ENCODE data around the gene ADM. TPM values are rescaled to one million over a fixed set of nuclear protein-coding genes. Genes with fewer than 3 reads are reported as not detected.

Gene ADM
- total RNA-seq, 2 experiments from 2014 or later = 0.27 to 0.92 TPM

DNA sequence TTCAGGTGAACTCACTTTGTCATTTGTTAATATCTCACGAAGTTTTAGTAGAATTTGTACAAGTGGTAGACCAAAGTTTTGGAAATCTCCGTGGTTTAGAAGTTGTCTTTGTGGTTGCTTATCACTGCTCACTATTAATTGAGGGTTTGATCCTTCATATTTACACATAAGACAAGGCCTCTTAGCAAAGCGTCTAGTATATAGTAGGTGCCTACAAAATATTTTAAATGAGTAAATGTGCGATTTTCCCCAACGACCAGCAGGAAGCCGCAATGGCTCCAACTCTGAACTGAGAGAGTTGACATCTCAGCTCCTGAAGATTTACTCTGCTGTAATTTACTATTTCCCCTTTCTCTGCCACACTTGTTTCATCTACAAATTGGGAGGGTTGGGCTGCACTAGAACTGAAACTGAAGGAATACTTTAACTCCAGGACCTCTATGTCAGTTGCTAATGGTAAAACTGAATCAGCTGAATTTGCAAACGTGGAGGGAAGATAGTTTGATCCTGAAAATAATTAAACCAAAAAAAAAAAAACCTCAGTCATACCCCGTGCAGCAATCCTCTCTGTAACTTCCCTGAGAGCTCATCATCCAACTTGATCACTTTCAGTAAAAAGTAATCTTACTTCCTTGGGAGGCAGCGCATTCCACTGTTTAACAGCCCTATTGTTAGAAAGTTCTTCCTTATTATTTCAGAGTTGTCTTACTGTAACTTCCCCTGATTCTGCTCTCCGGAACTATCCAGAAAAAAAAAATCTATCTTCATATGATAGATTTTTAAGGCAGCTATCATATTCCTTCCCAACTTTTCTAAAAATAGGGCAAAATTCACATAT is 9.6 kb upstream of the ADM start:
- ChIA-PET CTCF (interaction anchor here (0.6 to 4.6 kb wide), 5 partner anchors 9 to 441 kb away, joined by 3 to 22 read pairs (median 6); partner anchors contain the start of gene ADM), POLR2A (no interaction called here)
- Mint-ChIP-seq H3K9me3 (no peaks in the 10 kb centered on the region), H3K27ac (no peak overlapping the region), H3K27me3 (peaks cover 61% of the 10 kb centered on the region), H3K4me3 (peak overlapping the region; percentile 59), H3K36me3 (ENCODE audit: low read depth) (no peaks in the 10 kb centered on the region), H3K4me1 (peaks cover 35% of the 10 kb centered on the region)
- DNase-seq = no peak

DNA sequence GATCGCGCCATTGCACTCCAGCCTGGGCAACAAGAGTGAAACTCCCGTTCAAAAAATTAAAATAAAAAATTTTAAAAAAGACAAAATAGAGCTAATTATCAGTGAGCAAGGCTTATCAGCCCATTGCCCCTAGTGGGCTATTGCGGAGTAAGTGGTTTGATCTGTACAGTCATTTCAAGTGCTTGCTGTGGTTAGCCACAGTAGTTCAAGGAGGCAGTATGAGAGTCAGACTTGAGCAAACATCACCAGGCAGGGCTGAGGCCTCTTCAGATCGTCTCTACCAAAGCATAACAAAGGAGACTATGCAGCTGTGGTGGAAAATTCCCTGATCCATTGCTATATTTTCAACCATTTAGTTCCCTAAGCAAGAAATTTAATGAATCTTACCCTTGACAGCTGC is 6.5 kb upstream of the ADM start:
- peaks cover 31% of the 10 kb centered on the region for H3K4me1 Mint-ChIP-seq
- no peak overlapping the region for H3K27ac Mint-ChIP-seq
- peaks cover 2% of the 10 kb centered on the region for H3K36me3 Mint-ChIP-seq (ENCODE audit: low read depth)
- CTCF ChIA-PET = interaction anchor here (0.8 to 4.6 kb wide), 4 partner anchors 10 to 540 kb away, joined by 3 to 22 read pairs (median 4); no protein-coding TSS in a partner anchor
- no peak overlapping the region for H3K4me3 Mint-ChIP-seq
- POLR2A ChIA-PET = no interaction called here
- DNase-seq = peak; percentile 77
- H3K9me3 Mint-ChIP-seq = no peaks in the 10 kb centered on the region
- peaks cover 66% of the 10 kb centered on the region for H3K27me3 Mint-ChIP-seq

DNA sequence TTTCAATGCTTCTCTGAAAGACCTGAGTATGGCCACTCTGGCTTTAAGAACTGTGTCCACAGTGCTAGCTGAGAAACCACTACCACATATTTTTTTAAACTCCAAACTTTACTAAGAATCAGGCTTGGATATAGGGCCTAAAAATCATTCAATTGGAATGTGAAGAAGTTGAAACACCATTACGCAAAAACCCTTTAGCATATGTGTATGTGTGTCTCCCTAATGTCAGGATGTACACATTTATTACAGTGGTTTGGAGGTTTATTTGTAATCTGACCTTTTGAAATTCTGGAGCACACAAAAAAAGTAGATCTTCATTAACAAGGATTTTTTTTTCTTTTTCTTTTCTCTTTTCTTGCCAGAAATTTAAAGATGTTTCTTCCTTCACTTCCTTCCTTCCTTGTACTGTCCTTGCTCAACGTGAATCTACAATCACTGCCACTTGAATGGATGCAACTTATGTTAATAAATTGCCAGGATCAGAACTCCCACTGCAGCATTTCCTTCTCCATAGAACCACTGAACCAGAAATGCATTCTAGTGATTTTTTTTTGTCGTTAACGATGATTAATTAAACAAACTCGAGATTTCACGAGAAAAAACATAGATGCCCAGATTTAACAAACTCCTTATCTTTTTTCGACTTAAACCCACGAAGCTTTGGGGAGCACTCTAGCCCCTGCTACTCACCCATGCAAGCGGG is 3.1 kb upstream of the ADM start:
- ChIA-PET POLR2A (no interaction called here), CTCF (interaction anchor here (1.0 to 1.6 kb wide), 5 partner anchors 9 to 735 kb away, joined by 3 to 4 read pairs (median 4); no protein-coding TSS in a partner anchor)
- Mint-ChIP-seq H3K4me3 (peak overlapping the region; percentile 89), H3K36me3 (ENCODE audit: low read depth) (peaks cover 2% of the 10 kb centered on the region), H3K4me1 (peaks cover 48% of the 10 kb centered on the region), H3K27me3 (peaks cover 74% of the 10 kb centered on the region), H3K27ac (no peak overlapping the region), H3K9me3 (no peaks in the 10 kb centered on the region)
- no peak for DNase-seq

DNA sequence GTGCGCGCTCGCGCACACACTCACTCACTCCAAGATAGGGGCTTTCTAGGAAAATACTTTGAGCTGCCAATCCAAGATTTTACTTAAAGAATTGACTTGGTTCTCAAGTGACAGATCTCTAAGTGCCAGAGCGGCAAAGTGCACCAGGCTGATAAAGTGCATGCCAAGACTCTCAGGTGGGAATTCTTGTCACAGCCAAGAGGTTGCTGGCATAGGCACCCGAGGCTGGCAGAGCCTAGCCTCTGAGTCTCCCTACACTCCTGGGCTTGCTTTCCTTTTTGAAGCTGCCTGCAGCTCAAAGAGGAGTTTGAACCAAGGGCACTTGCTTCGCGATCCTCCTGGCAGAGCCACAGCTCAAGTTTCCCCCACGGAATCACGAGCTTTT is 2.5 kb upstream of the ADM start:
- Mint-ChIP-seq H3K27me3 (peaks cover 74% of the 10 kb centered on the region), H3K27ac (peak overlapping the region; percentile 73), H3K9me3 (no peaks in the 10 kb centered on the region), H3K36me3 (ENCODE audit: low read depth) (peaks cover 4% of the 10 kb centered on the region), H3K4me1 (peaks cover 52% of the 10 kb centered on the region), H3K4me3 (peak overlapping the region; percentile 89)
- POLR2A ChIA-PET = no interaction called here
- CTCF ChIA-PET = interaction anchor here (1.0 to 1.6 kb wide), 6 partner anchors 9 to 735 kb away, joined by 3 to 4 read pairs (median 4); no protein-coding TSS in a partner anchor
- DNase-seq = no peak

DNA sequence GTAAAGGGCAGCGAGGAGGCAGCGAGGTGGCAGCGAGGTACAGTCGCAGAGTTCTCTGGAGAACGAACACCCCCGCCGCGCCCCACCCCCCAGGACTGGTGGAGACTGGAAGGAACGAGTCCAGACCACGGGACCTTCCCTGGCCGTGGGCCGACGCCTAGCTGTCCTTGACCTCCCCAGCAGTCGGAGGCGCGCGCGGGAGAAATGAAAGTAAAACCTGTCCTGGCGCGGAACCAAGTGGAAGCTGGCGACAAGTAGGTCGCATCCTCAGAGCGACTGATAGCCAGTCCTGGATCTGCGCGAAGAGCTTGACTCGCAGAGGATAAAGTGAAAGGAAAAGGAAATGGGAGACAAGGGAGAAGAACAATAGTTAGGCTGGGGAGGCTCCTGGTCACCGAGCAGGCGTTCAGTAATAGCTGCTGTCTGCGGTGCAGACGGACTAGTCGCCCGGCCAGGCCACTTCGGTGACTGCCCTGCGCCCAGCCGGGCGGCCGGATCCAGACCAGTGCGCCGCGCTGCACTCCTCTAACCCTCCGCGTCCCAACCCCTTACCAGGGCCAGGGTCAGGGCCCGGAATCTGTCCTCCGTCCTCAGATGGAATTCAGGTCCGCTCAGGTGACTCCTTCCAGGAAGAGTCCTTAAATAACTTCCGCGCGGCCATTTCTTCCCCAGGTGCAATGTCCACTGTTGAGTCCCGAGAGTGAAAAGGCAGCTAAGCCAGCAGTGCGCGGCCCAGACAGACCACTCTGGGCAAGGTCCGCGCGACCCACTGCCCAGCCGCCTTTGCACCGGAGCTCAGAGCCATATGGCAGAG is 1.9 kb upstream of the ADM start:
- ChIA-PET CTCF (interaction anchor here (0.5 to 3.5 kb wide), 10 partner anchors 8 to 782 kb away, joined by 3 to 15 read pairs (median 4); no protein-coding TSS in a partner anchor), POLR2A (interaction anchor here (0.6 kb wide), 1 partner anchor 152 kb away, joined by 3 read pairs; the partner anchor contains the start of gene AMPD3)
- Mint-ChIP-seq H3K36me3 (ENCODE audit: low read depth) (peaks cover 4% of the 10 kb centered on the region), H3K4me1 (peaks cover 54% of the 10 kb centered on the region), H3K4me3 (peak overlapping the region; percentile 89), H3K27ac (peak overlapping the region; percentile 73), H3K27me3 (peaks cover 74% of the 10 kb centered on the region), H3K9me3 (no peaks in the 10 kb centered on the region)
- DNase-seq = peak; percentile 78

DNA sequence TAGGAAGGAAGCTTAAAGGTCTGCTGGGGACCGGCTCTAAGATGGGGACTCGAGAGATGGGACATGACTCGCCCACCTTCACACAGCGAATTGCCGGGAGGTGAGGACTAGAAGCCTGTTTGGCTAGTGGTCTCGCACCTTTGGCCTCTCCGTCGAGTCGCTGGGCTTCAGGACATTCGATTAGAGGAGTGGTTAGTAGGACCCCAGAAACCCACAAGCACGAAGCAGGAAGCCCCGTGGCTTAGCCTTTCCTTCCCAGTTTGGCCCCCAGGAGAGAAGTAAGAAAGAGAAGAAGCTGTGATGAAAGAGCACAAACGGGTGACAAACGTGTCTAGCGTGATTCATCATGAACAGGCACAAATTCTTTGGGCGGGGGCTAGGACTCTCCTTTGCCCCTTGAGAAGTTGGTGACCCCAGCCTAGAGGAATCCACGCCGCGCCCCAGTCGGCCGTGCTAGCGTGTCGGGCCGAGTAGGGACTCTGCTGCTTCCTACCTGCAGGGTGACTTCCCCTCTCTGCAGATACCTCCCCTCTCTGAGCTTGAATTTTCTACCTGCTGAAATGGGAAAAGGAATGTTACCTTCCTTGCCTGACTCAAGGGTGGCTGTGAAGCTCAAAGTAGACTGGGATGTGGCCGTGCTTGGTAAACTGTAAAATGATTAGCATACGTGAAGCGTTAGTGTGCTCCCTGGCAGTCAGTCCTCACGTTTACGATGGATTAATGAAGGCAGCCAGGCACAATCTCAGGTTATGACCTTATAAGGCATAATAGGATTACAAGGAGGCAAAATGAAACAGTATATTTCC is 1.1 kb upstream of the ADM start:
- ChIA-PET POLR2A (no interaction called here), CTCF (interaction anchor here (0.8 to 3.5 kb wide), 13 partner anchors 7 to 554 kb away, joined by 3 to 15 read pairs (median 4); no protein-coding TSS in a partner anchor)
- Mint-ChIP-seq H3K4me1 (peaks cover 55% of the 10 kb centered on the region), H3K36me3 (ENCODE audit: low read depth) (peaks cover 4% of the 10 kb centered on the region), H3K4me3 (peak overlapping the region; percentile 89), H3K9me3 (no peaks in the 10 kb centered on the region), H3K27me3 (peaks cover 77% of the 10 kb centered on the region), H3K27ac (peak overlapping the region; percentile 73)
- peak; percentile 11 for DNase-seq

DNA sequence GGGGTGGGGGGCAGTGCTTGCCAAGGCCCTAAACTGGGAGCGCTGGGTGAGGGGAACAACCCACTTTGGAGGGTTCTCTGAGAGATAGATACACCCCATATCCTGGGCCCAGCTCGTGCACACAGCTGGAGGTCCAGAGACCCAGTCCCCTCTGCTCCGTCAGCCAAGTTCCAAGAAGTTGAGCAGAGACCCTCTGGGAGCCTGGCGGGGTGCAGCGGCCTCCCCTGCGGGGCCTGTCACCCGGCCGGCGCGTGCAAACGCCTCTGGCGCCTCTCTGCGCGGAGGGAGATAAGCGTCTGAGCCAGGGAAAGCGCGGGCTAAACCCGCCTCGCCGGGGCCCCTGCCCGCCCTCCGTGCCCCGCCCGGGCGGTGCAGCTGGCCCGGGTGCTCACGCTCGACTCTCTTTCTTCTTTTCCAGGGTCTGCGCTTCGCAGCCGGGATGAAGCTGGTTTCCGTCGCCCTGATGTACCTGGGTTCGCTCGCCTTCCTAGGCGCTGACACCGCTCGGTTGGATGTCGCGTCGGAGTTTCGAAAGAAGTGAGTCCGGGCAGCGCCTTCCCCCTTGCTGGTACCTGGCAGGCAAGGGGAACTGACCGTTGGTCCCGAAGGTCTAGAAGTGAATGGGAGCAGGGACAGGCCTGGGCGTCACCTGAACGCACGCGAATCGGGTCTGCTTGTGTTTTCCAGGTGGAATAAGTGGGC is 540 bp downstream of the ADM start:
- no peak overlapping the region for H3K27ac Mint-ChIP-seq
- peak; percentile 15 for DNase-seq
- ChIA-PET CTCF (interaction anchor here (0.8 to 3.5 kb wide), 12 partner anchors 9 to 692 kb away, joined by 3 to 15 read pairs (median 4); no protein-coding TSS in a partner anchor), POLR2A (no interaction called here)
- H3K27me3 Mint-ChIP-seq = peaks cover 84% of the 10 kb centered on the region
- no peaks in the 10 kb centered on the region for H3K9me3 Mint-ChIP-seq
- H3K36me3 Mint-ChIP-seq (ENCODE audit: low read depth) = peaks cover 4% of the 10 kb centered on the region
- peak overlapping the region; percentile 72 for H3K4me3 Mint-ChIP-seq
- peaks cover 58% of the 10 kb centered on the region for H3K4me1 Mint-ChIP-seq

DNA sequence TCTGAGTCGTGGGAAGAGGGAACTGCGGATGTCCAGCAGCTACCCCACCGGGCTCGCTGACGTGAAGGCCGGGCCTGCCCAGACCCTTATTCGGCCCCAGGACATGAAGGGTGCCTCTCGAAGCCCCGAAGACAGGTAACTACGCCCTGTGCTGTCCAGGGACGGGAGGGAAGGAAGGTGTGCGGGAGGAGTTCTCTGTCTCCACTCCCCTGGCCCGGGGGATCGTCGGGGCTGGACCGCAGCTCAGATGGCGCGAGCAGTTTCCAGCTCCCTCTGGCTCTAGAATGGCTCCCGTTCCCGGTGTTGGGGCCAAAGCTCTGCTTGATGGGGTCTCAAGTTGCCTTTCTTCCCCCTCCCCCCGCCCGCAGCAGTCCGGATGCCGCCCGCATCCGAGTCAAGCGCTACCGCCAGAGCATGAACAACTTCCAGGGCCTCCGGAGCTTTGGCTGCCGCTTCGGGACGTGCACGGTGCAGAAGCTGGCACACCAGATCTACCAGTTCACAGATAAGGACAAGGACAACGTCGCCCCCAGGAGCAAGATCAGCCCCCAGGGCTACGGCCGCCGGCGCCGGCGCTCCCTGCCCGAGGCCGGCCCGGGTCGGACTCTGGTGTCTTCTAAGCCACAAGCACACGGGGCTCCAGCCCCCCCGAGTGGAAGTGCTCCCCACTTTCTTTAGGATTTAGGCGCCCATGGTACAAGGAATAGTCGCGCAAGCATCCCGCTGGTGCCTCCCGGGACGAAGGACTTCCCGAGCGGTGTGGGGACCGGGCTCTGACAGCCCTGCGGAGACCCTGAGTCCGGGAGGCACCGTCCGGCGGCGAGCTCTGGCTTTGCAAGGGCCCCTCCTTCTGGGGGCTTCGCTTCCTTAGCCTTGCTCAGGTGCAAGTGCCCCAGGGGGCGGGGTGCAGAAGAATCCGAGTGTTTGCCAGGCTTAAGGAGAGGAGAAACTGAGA is 1.4 kb downstream of the ADM start:
- Mint-ChIP-seq H3K4me1 (peaks cover 60% of the 10 kb centered on the region), H3K27ac (no peak overlapping the region), H3K9me3 (no peaks in the 10 kb centered on the region), H3K36me3 (ENCODE audit: low read depth) (peaks cover 4% of the 10 kb centered on the region), H3K4me3 (peak overlapping the region; percentile 74), H3K27me3 (peaks cover 78% of the 10 kb centered on the region)
- ChIA-PET CTCF (interaction anchor here (0.8 to 3.5 kb wide), 10 partner anchors 8 to 693 kb away, joined by 3 to 22 read pairs (median 5); no protein-coding TSS in a partner anchor), POLR2A (interaction anchor here (0.6 to 0.7 kb wide), 2 partner anchors 138 to 504 kb away, joined by 3 to 4 read pairs; no protein-coding TSS in a partner anchor)
- DNase-seq = peak; percentile 19

DNA sequence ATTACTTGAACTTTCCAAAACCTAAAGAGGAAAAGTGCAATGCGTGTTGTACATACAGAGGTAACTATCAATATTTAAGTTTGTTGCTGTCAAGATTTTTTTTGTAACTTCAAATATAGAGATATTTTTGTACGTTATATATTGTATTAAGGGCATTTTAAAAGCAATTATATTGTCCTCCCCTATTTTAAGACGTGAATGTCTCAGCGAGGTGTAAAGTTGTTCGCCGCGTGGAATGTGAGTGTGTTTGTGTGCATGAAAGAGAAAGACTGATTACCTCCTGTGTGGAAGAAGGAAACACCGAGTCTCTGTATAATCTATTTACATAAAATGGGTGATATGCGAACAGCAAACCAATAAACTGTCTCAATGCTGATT is 2.1 kb downstream of the ADM start:
- no peak for DNase-seq
- H3K9me3 Mint-ChIP-seq = no peaks in the 10 kb centered on the region
- peaks cover 58% of the 10 kb centered on the region for H3K4me1 Mint-ChIP-seq
- POLR2A ChIA-PET = interaction anchor here (0.6 to 0.8 kb wide), 3 partner anchors 99 to 772 kb away, joined by 3 to 7 read pairs (median 3); no protein-coding TSS in a partner anchor
- H3K27ac Mint-ChIP-seq = no peak overlapping the region
- H3K27me3 Mint-ChIP-seq = peaks cover 82% of the 10 kb centered on the region
- CTCF ChIA-PET = interaction anchor here (0.6 to 3.2 kb wide), 10 partner anchors 10 to 559 kb away, joined by 3 to 22 read pairs (median 5); no protein-coding TSS in a partner anchor
- peaks cover 4% of the 10 kb centered on the region for H3K36me3 Mint-ChIP-seq (ENCODE audit: low read depth)
- peak overlapping the region; percentile 74 for H3K4me3 Mint-ChIP-seq

Measured in activated CD4-positive, alpha-beta T cell treated with anti-CD3 and anti-CD28 coated beads, Interleukin-2, amount 10 ng/mL, durations not matched to agents 7 days and 5 days (primary cell).